ENCODE data around the gene EFCAB8.

GRCh38 chr20:32960849-32961731 is 102.4 kb downstream of the EFCAB8 start:
- TF ChIP-seq, protein P1, sequence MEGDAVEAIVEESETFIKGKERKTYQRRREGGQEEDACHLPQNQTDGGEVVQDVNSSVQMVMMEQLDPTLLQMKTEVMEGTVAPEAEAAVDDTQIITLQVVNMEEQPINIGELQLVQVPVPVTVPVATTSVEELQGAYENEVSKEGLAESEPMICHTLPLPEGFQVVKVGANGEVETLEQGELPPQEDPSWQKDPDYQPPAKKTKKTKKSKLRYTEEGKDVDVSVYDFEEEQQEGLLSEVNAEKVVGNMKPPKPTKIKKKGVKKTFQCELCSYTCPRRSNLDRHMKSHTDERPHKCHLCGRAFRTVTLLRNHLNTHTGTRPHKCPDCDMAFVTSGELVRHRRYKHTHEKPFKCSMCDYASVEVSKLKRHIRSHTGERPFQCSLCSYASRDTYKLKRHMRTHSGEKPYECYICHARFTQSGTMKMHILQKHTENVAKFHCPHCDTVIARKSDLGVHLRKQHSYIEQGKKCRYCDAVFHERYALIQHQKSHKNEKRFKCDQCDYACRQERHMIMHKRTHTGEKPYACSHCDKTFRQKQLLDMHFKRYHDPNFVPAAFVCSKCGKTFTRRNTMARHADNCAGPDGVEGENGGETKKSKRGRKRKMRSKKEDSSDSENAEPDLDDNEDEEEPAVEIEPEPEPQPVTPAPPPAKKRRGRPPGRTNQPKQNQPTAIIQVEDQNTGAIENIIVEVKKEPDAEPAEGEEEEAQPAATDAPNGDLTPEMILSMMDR (IDR thresholded peaks at IDR 0.05) = no peak
- no peak for TF ChIP-seq POLR2A (IDR thresholded peaks at IDR 0.05)

Measured in uterus (tissue), 2 donors.